Transverse colon (tissue), 4 donors: Measurements from ENCODE around the gene GNAQ. TPM values are rescaled to one million over a fixed set of nuclear protein-coding genes. Genes with fewer than 3 reads are reported as not detected.

Experiments
- DNase-seq: peaks from one replicate; pipeline ENCODE4 v3.0.0-alpha.2; 2019
- H3K27ac ChIP-seq, 4 donors: fragments of 200-600 bp; sonication (generic); 2 replicates each; pipeline ENCODE4 v1.5.1; 2016 to 2018; ENCODE audit warnings: inconsistent platforms in 4 of 4
- H3K27me3 ChIP-seq: fragments of 200-600 bp; sonication (generic); 2 replicates; pipeline ENCODE4 v1.5.1; 2017; ENCODE audit warnings: inconsistent platforms
- H3K36me3 ChIP-seq, 4 donors: fragments of 200-600 bp; sonication (generic); 2 replicates each; pipeline ENCODE4 v1.5.1; 2017 to 2019; ENCODE audit warnings: inconsistent platforms in 4 of 4
- H3K4me1 ChIP-seq, 4 donors: fragments of 200-600 bp; sonication (generic); 2 replicates each; pipeline ENCODE4 v1.5.1; 2017 to 2020; ENCODE audit warnings: inconsistent platforms in 4 of 4
- H3K4me3 ChIP-seq, 4 donors: fragments of 200-600 bp; sonication (generic); 1 replicate in 1 of 4; 2 replicates in 3 of 4; pipeline versions ENCODE4 v1.5.1 to v1.6.1; 2017 to 2019; ENCODE audit warnings: inconsistent platforms in 4 of 4
- H3K9me3 ChIP-seq, 2 donors: fragments of 200-600 bp; sonication (generic); 2 replicates each; pipeline ENCODE4 v1.5.1; 2017 to 2019; ENCODE audit warnings: inconsistent platforms in 2 of 2
- EP300 ChIP-seq: sonication (generic); formaldehyde crosslinking; IDR thresholded peaks from one replicate; pipeline ENCODE4 v1.6.1; 2017; ENCODE audit warnings: antibody characterized with exemption, low read depth
- POLR2A ChIP-seq: fragments of 450-650 bp; IDR thresholded peaks from one replicate; pipeline ENCODE4 v1.6.1; 2016; ENCODE audit warnings: antibody characterized with exemption, mild to moderate bottlenecking, moderate library complexity
- POLR2AphosphoS5 ChIP-seq, 3 donors: sonication (generic); formaldehyde crosslinking; IDR thresholded peaks; one replicate each; pipeline ENCODE4 v1.6.1; 2016; ENCODE audit warnings: antibody characterized with exemption in 3 of 3
- WGBS, 2 donors: methylation state at CpG; one replicate each; pipeline ENCODE4 v1.1.5; 2018; ENCODE audit warnings: low coverage in 1 of 2; 5-methylcytosine and 5-hydroxymethylcytosine counted together
- in situ Hi-C, 4 donors: fragments of 200-750 bp; cut with MboI; loops; one replicate each; pipeline versions ENCODE4 v1.15.0 to v1.15.1; 2017; ENCODE audit warnings: low sequenced_read_pairs in 3 of 4, low pct_ligation_motif_present in 1 of 4, low pct_unique_long_range_greater_than_20kb in 1 of 4
- intact Hi-C: fragments of 100-400 bp; cut with DNase I; formaldehyde crosslinking; loops from one replicate; pipeline ENCODE4 v1.15.1; 2023; ENCODE audit warnings: low total_unique reads
- total RNA-seq, 4 donors: library from RNA; depleted of rRNA; stranded (reverse); fragments of >200 nt; gene quantifications; one replicate each; pipeline ENCODE4 v1.1.0, GENCODE V29; 2016
- TF ChIP-seq, protein P1 (sequence below), 5 experiments: fragments of 200-600 bp in 3 of 5; fragments of 450-650 bp in 2 of 5; sonication (generic) in 3 of 5; IDR thresholded peaks; 1 replicate in 2 of 5; 2 replicates in 3 of 5; pipeline ENCODE4 v1.5.1; 2016 to 2017; ENCODE audit warnings: antibody characterized with exemption in 5 of 5, inconsistent platforms in 3 of 5, mild to moderate bottlenecking in 2 of 5, moderate library complexity in 1 of 5

Gene GNAQ
- total RNA-seq, 4 donors from 2014 or later: 36.3 to 54.9 (median 47.1) TPM

DNA sequence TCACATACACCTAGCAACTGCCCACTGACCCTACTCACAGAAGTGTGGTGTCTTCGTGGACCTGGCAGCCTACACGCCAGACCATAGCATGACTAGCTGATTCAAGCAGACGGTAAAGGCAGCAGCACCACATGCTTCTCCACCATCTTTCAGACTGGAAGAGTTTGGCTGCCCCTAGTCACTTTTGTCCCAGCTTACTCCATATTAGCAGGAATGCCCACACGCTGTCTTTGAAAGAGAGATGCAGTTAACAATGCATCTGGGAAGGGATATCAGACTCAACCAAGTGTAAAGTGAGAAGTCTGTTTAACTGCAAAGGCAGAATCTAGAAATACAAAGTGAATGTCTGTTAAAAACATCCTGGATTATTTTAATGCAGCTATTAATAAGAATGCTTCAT lies 206.2 kb downstream of the GNAQ start:
- no peak overlapping the region for H3K27ac ChIP-seq
- H3K4me1 ChIP-seq: peaks cover 0 to 16% (median 5%) of the 10 kb centered on the region in 4 donors
- intact Hi-C loops: no loop called here
- no peak for TF ChIP-seq EP300
- TF ChIP-seq, protein P1, sequence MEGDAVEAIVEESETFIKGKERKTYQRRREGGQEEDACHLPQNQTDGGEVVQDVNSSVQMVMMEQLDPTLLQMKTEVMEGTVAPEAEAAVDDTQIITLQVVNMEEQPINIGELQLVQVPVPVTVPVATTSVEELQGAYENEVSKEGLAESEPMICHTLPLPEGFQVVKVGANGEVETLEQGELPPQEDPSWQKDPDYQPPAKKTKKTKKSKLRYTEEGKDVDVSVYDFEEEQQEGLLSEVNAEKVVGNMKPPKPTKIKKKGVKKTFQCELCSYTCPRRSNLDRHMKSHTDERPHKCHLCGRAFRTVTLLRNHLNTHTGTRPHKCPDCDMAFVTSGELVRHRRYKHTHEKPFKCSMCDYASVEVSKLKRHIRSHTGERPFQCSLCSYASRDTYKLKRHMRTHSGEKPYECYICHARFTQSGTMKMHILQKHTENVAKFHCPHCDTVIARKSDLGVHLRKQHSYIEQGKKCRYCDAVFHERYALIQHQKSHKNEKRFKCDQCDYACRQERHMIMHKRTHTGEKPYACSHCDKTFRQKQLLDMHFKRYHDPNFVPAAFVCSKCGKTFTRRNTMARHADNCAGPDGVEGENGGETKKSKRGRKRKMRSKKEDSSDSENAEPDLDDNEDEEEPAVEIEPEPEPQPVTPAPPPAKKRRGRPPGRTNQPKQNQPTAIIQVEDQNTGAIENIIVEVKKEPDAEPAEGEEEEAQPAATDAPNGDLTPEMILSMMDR (IDR thresholded peaks at IDR 0.05): no peak
- no peaks in the 10 kb centered on the region for H3K36me3 ChIP-seq
- DNase-seq: no peak
- H3K9me3 ChIP-seq: no peaks in the 10 kb centered on the region
- H3K4me3 ChIP-seq: no peak overlapping the region
- no peaks in the 10 kb centered on the region for H3K27me3 ChIP-seq
- in situ Hi-C loops: no loop called here
- WGBS, 2 donors: 95% methylated on average over 4 of the region's 4 CpGs; no CpG with 5 or more reads in 1 of the 2 donors

- Histone ChIP-seq H3K4me3 (no peak overlapping the region), H3K27ac (no peak overlapping the region), H3K4me1 (peaks cover 8 to 27% (median 15%) of the 10 kb centered on the region in 4 donors), H3K9me3 (no peaks in the 10 kb centered on the region), H3K27me3 (no peaks in the 10 kb centered on the region), H3K36me3 (no peaks in the 10 kb centered on the region)
- TF ChIP-seq POLR2A (no peak), POLR2AphosphoS5 (IDR thresholded peaks at IDR 0.05) (no peak), EP300 (no peak)
- TF ChIP-seq, protein P1 (IDR thresholded peaks at IDR 0.05): no peak
- 21 to 45% methylated on average over 3 of the region's 3 CpGs for WGBS, 2 donors
- intact Hi-C loops (no loop called here), in situ Hi-C loops (no loop called here)
- no peak for DNase-seq
These were observed 211.2 kb downstream of the GNAQ start for GRCh38 chr9:77820293-77820954.

- no peaks in the 10 kb centered on the region for H3K9me3 ChIP-seq
- intact Hi-C loops (no loop called here), in situ Hi-C loops (no loop called here)
- H3K27me3 ChIP-seq: no peaks in the 10 kb centered on the region
- H3K27ac ChIP-seq: no peak overlapping the region
- peaks cover 8 to 33% (median 18%) of the 10 kb centered on the region in 4 donors for H3K4me1 ChIP-seq
- DNase-seq: no peak
- H3K36me3 ChIP-seq: no peaks in the 10 kb centered on the region
- 38 to 56% methylated on average over 1 of the region's 1 CpG for WGBS, 2 donors
- TF ChIP-seq EP300 (no peak), POLR2AphosphoS5 (IDR thresholded peaks at IDR 0.05) (no peak), POLR2A (no peak)
- TF ChIP-seq, protein P1 (IDR thresholded peaks at IDR 0.05): no peak
- H3K4me3 ChIP-seq: no peak overlapping the region
These were observed 212.0 kb downstream of the GNAQ start for GRCh38 chr9:77819657-77820056.

GRCh38 chr9:77817590-77818311 lies 213.9 kb downstream of the GNAQ start:
- Histone ChIP-seq H3K27me3 (no peaks in the 10 kb centered on the region), H3K4me3 (no peak overlapping the region), H3K27ac (no peak overlapping the region), H3K9me3 (no peaks in the 10 kb centered on the region), H3K4me1 (peaks cover 8 to 33% (median 19%) of the 10 kb centered on the region in 4 donors), H3K36me3 (no peaks in the 10 kb centered on the region)
- no peak for DNase-seq
- 82 to 94% methylated on average over 6 to 7 of the region's 7 CpGs for WGBS, 2 donors
- intact Hi-C loops: no loop called here
- TF ChIP-seq POLR2A: no peak
- TF ChIP-seq POLR2AphosphoS5 (IDR thresholded peaks at IDR 0.05): no peak
- TF ChIP-seq, protein P1 (IDR thresholded peaks at IDR 0.05): no peak
- TF ChIP-seq EP300: no peak
- in situ Hi-C loops: no loop called here
